Astrocyte of the spinal cord (primary cell): ENCODE results near the gene SCYL1.
"Not testable (repeated sequence)": the region's sequence is repeated elsewhere in the genome, so short reads cannot be mapped to it uniquely, and the experiment has no call there.

Experiments
- DNase-seq: peaks from one replicate; pipeline ENCODE4 v3.0.0; 2011; ENCODE audit warnings: low read depth, low spot score
- H3K4me3 ChIP-seq: 2 replicates; pipeline ENCODE4 v1.5.1; 2011; ENCODE audit warnings: low read depth, mild to moderate bottlenecking, low read length, moderate library complexity
- in situ Hi-C: cut with HindIII; loops from 2 replicates; pipeline ENCODE4 v1.10.0; 2017; ENCODE audit warnings: low sequenced_read_pairs
- TF ChIP-seq, protein P1 (sequence below): IDR thresholded peaks from 2 replicates; pipeline ENCODE4 v1.5.1; 2012; ENCODE audit warnings: low read depth, mild to moderate bottlenecking, low read length, inconsistent platforms

Gene SCYL1

GRCh38 chr11:65506772-65507505, 17.9 kb upstream of the SCYL1 start:
- DNase-seq: peak; percentile 64
- TF ChIP-seq, protein P1, sequence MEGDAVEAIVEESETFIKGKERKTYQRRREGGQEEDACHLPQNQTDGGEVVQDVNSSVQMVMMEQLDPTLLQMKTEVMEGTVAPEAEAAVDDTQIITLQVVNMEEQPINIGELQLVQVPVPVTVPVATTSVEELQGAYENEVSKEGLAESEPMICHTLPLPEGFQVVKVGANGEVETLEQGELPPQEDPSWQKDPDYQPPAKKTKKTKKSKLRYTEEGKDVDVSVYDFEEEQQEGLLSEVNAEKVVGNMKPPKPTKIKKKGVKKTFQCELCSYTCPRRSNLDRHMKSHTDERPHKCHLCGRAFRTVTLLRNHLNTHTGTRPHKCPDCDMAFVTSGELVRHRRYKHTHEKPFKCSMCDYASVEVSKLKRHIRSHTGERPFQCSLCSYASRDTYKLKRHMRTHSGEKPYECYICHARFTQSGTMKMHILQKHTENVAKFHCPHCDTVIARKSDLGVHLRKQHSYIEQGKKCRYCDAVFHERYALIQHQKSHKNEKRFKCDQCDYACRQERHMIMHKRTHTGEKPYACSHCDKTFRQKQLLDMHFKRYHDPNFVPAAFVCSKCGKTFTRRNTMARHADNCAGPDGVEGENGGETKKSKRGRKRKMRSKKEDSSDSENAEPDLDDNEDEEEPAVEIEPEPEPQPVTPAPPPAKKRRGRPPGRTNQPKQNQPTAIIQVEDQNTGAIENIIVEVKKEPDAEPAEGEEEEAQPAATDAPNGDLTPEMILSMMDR: no peak
- in situ Hi-C loops: no loop called here
- H3K4me3 ChIP-seq: peak overlapping the region; percentile 91

- in situ Hi-C loops, H3K4me3 ChIP-seq, DNase-seq: not testable (repeated sequence)
Measured at GRCh38 chr11:65512311-65512710, 12.6 kb upstream of the SCYL1 start.

GRCh38 chr11:65516135-65516968, 8.5 kb upstream of the SCYL1 start:
- TF ChIP-seq, protein P1: no peak
- in situ Hi-C loops: no loop called here
- DNase-seq: no peak
- H3K4me3 ChIP-seq: no peak overlapping the region

DNA sequence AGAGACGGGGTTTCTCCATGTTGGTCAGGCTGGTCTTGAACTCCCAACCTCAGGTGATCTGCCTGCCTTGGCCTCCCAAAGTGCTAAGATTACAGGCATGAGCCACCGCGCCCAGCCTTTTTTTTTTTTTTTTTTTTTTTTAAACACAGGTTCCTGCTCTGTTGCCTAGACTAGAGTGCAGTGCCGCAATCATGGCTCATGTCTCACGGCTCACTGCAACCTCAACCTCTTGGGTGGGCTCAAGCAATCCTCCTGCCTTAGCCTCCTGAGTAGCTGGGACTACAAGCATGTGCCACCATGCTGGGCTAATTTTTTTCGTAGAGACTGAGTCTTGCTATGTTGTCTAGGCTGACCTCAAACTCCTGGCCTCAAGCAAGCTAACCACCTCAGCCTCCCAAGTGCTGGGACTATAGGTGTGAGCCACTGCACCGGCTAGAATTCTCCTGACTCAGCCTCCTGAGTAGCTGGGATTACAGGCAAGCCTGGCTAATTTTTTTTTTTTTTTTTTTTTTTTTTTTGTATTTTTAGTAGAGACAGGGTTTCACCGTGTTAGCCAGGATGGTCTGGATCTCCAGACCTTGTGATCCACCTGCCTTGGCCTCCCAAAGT, 5.8 kb upstream of the SCYL1 start:
- DNase-seq, H3K4me3 ChIP-seq, in situ Hi-C loops: not testable (repeated sequence)

DNA sequence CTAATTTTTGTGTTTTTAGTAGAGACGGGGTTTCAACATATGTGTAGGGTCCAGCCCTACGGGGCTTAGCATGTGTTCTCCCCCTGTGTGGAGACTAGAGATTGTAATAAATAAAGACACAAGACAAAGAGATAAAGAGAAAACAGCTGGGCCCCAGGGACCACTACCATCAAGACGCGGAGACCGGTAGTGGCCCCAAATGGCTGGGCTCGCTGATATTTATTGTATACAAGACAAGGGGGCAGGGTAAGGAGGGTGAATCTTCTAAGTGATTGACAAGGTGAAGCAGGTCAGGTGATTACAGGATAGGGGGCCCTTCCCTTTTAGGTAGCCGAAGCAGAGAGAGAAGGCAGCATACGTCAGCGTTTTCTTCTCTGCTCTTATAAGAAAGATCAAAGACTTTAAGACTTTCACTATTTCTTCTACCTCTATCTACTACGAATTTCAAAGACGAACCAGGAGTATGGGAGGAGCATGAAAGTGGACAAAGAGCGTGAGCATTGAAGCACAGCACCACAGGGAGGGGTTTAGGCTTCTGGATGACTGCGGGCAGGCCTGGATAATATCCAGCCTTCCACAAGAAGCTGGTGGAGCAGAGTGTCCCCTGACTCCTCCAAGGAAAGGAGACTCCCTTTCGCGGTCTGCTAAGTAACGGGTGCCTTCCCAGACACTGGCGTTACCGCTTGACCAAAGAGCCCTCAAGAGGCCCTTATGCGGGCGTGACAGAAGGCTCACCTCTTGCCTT, 2.9 kb upstream of the SCYL1 start:
- in situ Hi-C loops, DNase-seq, H3K4me3 ChIP-seq: not testable (repeated sequence)

- in situ Hi-C loops, DNase-seq, H3K4me3 ChIP-seq: not testable (repeated sequence)
Measured at GRCh38 chr11:65522718-65523630, 1.9 kb upstream of the SCYL1 start.

DNA sequence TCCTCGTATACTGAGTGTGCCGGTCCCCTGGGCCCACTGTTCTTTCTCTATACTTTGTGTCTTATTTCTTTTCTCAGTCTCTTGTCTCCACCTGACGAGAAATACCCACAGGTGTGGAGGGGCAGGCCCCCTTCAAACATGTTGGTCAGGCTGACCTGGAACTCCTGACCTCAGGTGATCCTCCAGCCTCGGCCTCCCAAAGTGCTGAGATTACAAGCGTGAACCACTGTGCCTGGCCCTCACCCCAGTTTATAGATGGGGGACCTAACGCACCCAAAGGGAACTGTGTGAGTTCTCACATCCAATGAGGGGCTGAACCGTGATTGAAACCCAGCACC, 1.3 kb upstream of the SCYL1 start:
- DNase-seq, H3K4me3 ChIP-seq, in situ Hi-C loops: not testable (repeated sequence)

DNA sequence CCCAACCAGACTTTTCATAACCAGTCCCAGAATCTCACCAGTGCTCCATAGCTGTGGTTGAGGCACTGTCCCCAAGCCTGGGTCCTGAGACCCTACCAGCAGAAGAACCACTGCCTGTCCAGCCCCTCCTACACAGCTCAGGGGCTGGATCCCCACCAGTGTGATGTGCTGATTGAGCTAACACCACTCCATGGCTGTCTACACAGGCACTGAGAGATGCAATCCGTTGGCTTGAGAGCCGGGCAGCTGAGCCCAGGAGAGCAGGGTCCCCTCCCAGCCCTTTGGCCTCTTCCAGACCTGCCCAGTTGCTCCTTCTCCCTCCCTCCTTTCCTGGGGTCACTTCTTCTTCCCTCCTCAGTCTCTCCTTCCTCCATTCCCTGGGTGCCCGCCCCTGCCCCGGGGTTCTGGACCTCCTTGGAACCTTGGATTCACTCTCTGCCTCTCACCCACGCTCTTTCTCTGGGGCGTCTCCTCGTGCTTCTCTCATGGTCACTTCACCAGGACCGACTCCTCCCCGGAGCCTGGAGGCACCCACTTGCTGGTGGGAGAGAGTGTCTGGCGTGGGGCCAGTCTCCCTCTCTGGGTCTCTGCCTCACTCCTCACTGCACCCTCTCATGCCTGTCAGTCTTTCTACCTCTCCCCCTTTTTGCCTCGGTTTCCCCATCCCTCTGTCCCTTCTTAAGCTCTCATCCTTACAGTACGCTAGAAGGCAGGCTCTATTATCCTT, 706 bp upstream of the SCYL1 start:
- TF ChIP-seq, protein P1: no peak
- in situ Hi-C loops: no loop called here
- DNase-seq: peak; percentile 10
- peak overlapping the region; percentile 25 for H3K4me3 ChIP-seq
